BE2C (cell line): ENCODE data around the gene DCTN1.

ENCODE experiments used
- DNase-seq: peaks from one replicate; pipeline ENCODE4 v3.0.0-alpha.2; 2020
- H3K27me3 ChIP-seq: fragments of 250-450 bp; sonication (Bioruptor Pico); 2 replicates; pipeline ENCODE4 v1.5.1; 2020; ENCODE audit warnings: mild to moderate bottlenecking
- H3K36me3 ChIP-seq: fragments of 250-450 bp; sonication (Bioruptor Pico); 2 replicates; pipeline ENCODE4 v1.5.1; 2020; ENCODE audit warnings: mild to moderate bottlenecking
- H3K4me1 ChIP-seq: fragments of 250-450 bp; sonication (Bioruptor Pico); 2 replicates; pipeline ENCODE4 v1.5.1; 2020
- H3K4me3 ChIP-seq: 2 replicates; pipeline ENCODE4 v1.5.1; 2011; ENCODE audit warnings: low read depth, low read length
- H3K9me3 ChIP-seq: fragments of 250-450 bp; sonication (Bioruptor Pico); 2 replicates; pipeline ENCODE4 v1.5.1; 2020
- TF ChIP-seq, protein P1 (sequence below): IDR thresholded peaks from 2 replicates; pipeline ENCODE4 v1.5.1; 2012; ENCODE audit warnings: mild to moderate bottlenecking, low read depth, low read length

DCTN1 gene

DNA sequence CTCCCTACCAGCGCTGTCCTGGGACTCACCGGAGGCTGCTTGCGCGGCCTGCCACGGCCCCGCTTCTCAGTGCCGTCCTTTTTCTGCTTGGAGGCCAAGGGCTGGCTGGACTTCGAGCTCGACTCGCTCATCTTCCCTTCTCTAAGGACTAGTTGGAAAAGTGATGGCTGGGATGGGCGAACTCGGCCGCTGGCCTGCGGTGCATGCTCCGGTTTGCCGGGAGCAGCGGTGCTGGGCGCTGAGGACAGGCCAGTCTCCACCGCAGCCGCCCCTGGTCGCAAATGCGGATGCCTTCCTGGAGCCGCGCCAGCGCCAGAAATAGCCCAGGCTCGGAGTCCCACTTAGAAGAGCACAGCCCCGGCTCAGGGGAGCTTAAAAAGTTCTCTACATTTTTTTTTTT lies 38.2 kb upstream of the DCTN1 start:
- Histone ChIP-seq H3K4me3 (no peak overlapping the region), H3K36me3 (no peaks in the 10 kb centered on the region), H3K4me1 (no peaks in the 10 kb centered on the region), H3K9me3 (no peaks in the 10 kb centered on the region), H3K27me3 (no peaks in the 10 kb centered on the region)
- TF ChIP-seq, protein P1, sequence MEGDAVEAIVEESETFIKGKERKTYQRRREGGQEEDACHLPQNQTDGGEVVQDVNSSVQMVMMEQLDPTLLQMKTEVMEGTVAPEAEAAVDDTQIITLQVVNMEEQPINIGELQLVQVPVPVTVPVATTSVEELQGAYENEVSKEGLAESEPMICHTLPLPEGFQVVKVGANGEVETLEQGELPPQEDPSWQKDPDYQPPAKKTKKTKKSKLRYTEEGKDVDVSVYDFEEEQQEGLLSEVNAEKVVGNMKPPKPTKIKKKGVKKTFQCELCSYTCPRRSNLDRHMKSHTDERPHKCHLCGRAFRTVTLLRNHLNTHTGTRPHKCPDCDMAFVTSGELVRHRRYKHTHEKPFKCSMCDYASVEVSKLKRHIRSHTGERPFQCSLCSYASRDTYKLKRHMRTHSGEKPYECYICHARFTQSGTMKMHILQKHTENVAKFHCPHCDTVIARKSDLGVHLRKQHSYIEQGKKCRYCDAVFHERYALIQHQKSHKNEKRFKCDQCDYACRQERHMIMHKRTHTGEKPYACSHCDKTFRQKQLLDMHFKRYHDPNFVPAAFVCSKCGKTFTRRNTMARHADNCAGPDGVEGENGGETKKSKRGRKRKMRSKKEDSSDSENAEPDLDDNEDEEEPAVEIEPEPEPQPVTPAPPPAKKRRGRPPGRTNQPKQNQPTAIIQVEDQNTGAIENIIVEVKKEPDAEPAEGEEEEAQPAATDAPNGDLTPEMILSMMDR = no peak
- DNase-seq = peak; percentile 46

DNA sequence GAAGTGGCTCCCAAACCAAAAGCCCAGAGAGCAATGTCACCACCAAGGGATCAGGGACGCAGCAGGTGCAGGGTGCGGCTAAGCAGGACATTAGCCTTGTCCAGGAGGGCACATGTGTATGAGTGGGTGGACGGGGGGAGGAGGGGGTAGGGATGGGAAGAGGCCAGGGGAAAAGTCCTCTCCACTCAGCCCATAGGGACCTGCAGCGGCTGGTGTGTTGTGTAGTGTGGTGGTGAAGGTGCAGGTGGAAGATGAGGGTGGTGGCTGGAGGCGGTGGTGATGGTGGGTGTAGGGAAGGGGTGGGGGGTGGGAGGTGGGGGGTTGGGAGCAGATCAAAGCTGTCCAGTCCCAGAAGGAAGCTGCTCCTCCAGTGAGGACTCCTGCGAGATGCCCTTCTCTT lies 37.7 kb upstream of the DCTN1 start:
- TF ChIP-seq, protein P1 = no peak
- H3K4me3 ChIP-seq = no peak overlapping the region
- H3K4me1 ChIP-seq = no peaks in the 10 kb centered on the region
- no peaks in the 10 kb centered on the region for H3K36me3 ChIP-seq
- no peaks in the 10 kb centered on the region for H3K9me3 ChIP-seq
- H3K27me3 ChIP-seq = no peaks in the 10 kb centered on the region
- no peak for DNase-seq

DNA sequence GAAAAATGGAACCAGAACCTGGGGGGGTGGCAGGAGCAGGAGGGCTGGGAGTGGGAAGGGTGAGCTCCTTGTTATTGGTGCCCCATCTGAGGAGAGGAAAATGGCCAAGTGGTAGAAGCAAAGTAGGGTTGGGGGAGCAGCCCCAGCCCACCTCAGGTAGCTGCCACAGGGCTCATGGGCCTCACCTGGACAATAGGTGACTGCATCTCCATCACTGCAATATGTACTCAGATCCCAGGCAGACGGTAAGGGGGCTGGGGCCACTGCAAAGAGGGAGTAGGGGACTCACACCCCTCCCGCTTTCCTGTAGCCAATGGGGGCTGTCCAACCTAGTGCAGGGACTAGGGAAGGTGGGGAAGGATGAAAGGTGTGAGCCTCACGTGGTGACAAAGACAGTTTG lies 37.1 kb upstream of the DCTN1 start:
- Histone ChIP-seq H3K27me3 (no peaks in the 10 kb centered on the region), H3K4me3 (no peak overlapping the region), H3K36me3 (no peaks in the 10 kb centered on the region), H3K9me3 (no peaks in the 10 kb centered on the region), H3K4me1 (no peaks in the 10 kb centered on the region)
- DNase-seq = no peak
- TF ChIP-seq, protein P1 = no peak

- no peak for DNase-seq
- no peak overlapping the region for H3K4me3 ChIP-seq
- no peaks in the 10 kb centered on the region for H3K36me3 ChIP-seq
- no peaks in the 10 kb centered on the region for H3K27me3 ChIP-seq
- TF ChIP-seq, protein P1 = no peak
- no peaks in the 10 kb centered on the region for H3K4me1 ChIP-seq
- no peaks in the 10 kb centered on the region for H3K9me3 ChIP-seq
Observed at GRCh38 chr2:74416778-74417177, 36.7 kb upstream of the DCTN1 start.

DNA sequence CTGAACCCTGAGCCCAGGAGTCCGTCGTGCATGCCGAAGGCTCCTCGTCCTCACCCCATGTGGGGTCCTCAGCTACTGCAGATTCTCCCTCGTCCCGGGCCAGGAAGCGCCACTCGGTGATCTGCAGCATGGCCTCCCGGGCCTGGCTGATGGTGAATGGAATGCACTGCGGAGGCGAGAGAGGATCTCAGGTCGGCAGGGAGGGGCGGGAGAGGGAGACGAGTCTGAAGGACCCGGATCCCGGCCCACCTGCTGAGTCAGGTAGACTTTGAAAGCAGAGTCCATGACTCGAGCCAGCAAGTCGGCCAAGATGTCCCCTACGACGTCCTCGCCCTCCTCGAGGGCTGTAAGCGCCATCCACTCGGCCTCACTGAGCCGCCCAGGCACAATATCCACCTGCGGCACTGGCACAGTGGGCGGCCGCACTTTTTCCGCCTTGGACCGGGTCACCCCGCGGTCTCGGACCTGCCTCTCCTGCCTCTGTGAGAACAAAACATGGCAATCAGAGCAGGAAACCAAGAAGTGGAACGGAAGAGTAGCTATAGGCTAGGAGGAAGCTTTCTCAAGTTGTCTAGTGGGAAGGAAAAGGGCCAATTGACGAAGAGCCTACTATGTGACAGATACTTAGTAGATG lies 35.8 kb upstream of the DCTN1 start:
- no peak overlapping the region for H3K4me3 ChIP-seq
- DNase-seq = no peak

More for the DNA sequence above, 35.8 kb upstream of the DCTN1 start:
- TF ChIP-seq, protein P1 = no peak
- Histone ChIP-seq H3K9me3 (no peaks in the 10 kb centered on the region), H3K27me3 (no peaks in the 10 kb centered on the region), H3K4me1 (no peaks in the 10 kb centered on the region), H3K36me3 (no peaks in the 10 kb centered on the region)
